MCF 10A (cell line): ENCODE data around the gene EVL. TPM values are rescaled to one million over a fixed set of nuclear protein-coding genes. Genes with fewer than 3 reads are reported as not detected.

Source experiments
- BruUV-seq: library from RNA; stranded (reverse); fragments of 400-500 nt; replicated peaks from 2 replicates; lab custom pipeline; 2021; lab: Mats Ljungman, UMichigan
- CTCF ChIA-PET: fragments of 300-600 bp; sonication (Branson Sonifier 250); formaldehyde crosslinking; extraction: SDS; loops from one replicate; lab custom pipeline; 2021; ENCODE audit warnings: antibody characterized with exemption, inconsistent platforms; lab: Yijun Ruan, JAX
- POLR2A ChIA-PET: fragments of 300-600, 350-650 bp; sonication (Branson Sonifier 250); formaldehyde crosslinking; extraction: SDS; loops from one replicate; lab custom pipeline; 2020; ENCODE audit warnings: antibody characterized with exemption, inconsistent platforms; lab: Yijun Ruan, JAX
- DNase-seq: peaks from one replicate; pipeline ENCODE4 v3.0.0-alpha.2; 2018; ENCODE audit not compliant: unreplicated experiment
- H3K27ac Mint-ChIP-seq: one replicate; pipeline ENCODE4 v1.8.0; 2022; ENCODE audit warnings: mild to moderate bottlenecking, low read depth, mixed read lengths; ENCODE audit not compliant: unreplicated experiment
- H3K27me3 Mint-ChIP-seq: one replicate; pipeline ENCODE4 v1.8.0; 2022; ENCODE audit warnings: mixed read lengths; ENCODE audit not compliant: insufficient read depth, unreplicated experiment
- H3K36me3 Mint-ChIP-seq: one replicate; pipeline ENCODE4 v1.8.0; 2022; ENCODE audit warnings: mild to moderate bottlenecking, moderate library complexity, mixed read lengths; ENCODE audit not compliant: insufficient read depth, unreplicated experiment
- H3K4me1 Mint-ChIP-seq: one replicate; pipeline ENCODE4 v1.8.0; 2022; ENCODE audit warnings: mixed read lengths; ENCODE audit not compliant: insufficient read depth, unreplicated experiment
- H3K4me3 Mint-ChIP-seq: one replicate; pipeline ENCODE4 v1.8.0; 2022; ENCODE audit warnings: mild to moderate bottlenecking, moderate library complexity, mixed read lengths; ENCODE audit not compliant: unreplicated experiment
- H3K9me3 Mint-ChIP-seq: one replicate; pipeline ENCODE4 v1.8.0; 2022; ENCODE audit warnings: mixed read lengths; ENCODE audit not compliant: unreplicated experiment
- CTCF ChIP-seq: fragments of 200-600 bp; IDR thresholded peaks from one replicate; pipeline ENCODE4 v1.8.0; 2022; ENCODE audit warnings: antibody characterized with exemption, mild to moderate bottlenecking; ENCODE audit not compliant: unreplicated experiment
- intact Hi-C: fragments of 100-400 bp; cut with micrococcal nuclease; formaldehyde crosslinking; loops from 2 replicates; pipeline ENCODE4 v1.14.1; 2022
- total RNA-seq: library from RNA; stranded (reverse); gene quantifications from 2 replicates; pipeline ENCODE4 v1.2.3, GENCODE V29; 2022

Gene EVL
- total RNA-seq, 1 experiment from 2014 or later, result 55.4 TPM

GRCh38 chr14:100141098-100141497, 75.9 kb downstream of the EVL start:
- Mint-ChIP-seq H3K4me3 (no peak overlapping the region), H3K4me1 (no peaks in the 10 kb centered on the region), H3K27me3 (no peaks in the 10 kb centered on the region), H3K36me3 (peaks cover 17% of the 10 kb centered on the region), H3K27ac (no peak overlapping the region), H3K9me3 (no peaks in the 10 kb centered on the region)
- no TSS peak for BruUV-seq
- no peak for TF ChIP-seq CTCF
- CTCF ChIA-PET, result interaction anchor here (0.6 kb wide), 2 partner anchors 32 to 595 kb away, joined by 3 to 4 read pairs; no protein-coding TSS in a partner anchor
- POLR2A ChIA-PET, result no interaction called here
- DNase-seq, result no peak
- intact Hi-C loops, result no loop called here

DNA sequence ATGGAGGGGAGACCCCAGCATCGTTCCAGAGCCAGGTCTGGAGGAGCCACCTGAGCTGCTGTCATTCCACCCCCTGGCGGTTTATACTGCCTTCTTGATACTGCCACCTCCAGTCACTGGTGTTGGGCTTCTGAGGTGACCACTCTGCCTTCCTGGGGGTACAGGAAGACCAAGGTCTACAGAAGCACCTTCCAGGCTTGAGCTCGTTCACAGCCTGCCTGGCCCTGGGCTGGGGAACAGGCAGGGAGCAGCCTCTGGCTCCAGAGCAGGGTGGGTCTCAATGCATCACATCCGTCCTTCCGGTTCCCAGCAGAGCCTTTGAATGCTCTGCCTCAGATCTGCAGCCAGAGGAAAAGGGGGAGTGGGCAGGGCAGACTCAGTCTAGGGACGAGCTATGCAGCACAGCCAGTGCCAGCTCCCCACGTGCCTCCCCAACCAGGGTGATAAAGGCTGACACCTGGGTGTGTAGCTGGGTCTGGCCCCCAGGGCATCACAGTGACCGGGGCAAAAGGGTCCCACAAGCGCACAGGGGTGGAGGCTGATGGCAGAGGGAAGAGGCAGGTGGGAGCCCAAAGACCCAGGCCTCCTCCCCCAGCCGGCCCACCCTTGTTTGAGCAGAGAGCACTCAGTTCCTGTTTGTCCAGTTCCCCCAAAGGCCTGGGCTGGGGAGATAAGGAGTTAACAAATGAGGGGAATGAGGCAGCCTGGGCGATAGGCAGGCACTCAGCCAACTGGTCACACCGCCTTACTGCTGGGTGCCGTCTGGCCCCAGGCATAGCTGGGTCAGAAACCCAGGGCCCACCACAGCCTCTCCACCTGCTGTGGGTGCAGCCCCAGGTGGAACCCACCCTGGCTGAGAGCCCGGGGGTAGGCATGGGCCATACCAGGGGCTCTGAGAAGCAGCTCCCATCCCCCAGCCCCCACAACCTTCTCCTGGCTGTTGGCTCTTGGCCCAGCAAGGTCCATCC, 77.1 kb downstream of the EVL start:
- Mint-ChIP-seq H3K4me1 (no peaks in the 10 kb centered on the region), H3K27ac (no peak overlapping the region), H3K36me3 (peaks cover 12% of the 10 kb centered on the region), H3K9me3 (no peaks in the 10 kb centered on the region), H3K4me3 (no peak overlapping the region), H3K27me3 (no peaks in the 10 kb centered on the region)
- CTCF ChIA-PET, result interaction anchor here (0.6 to 0.8 kb wide), 6 partner anchors 8 to 597 kb away, joined by 3 to 4 read pairs (median 3); no protein-coding TSS in a partner anchor
- intact Hi-C loops, result no loop called here
- BruUV-seq, result no TSS peak
- no peak for DNase-seq
- TF ChIP-seq CTCF, result no peak
- POLR2A ChIA-PET, result no interaction called here

DNA sequence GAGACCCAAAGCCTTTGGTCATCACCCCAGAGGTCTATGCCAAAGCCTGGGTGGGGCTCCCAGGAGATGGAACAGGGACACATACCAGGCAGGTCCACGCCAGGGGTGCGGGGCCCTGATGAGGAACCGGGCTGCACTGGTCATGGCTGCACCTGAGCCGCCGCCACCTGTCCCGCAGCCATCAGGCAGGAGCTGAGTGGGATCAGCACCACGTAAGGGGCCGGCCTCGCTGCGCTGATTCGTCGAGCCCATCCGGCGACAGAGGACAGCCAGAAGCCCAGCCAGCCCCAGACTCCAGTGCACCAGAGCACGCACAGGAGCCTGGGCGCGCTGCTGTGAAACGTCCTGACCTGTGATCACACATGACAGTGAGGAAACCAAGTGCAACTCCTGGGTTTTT, 78.3 kb downstream of the EVL start:
- CTCF ChIA-PET, result no interaction called here
- no peak for TF ChIP-seq CTCF
- no TSS peak for BruUV-seq
- no peak overlapping the region for H3K27ac Mint-ChIP-seq
- H3K4me3 Mint-ChIP-seq, result no peak overlapping the region
- no peak for DNase-seq
- POLR2A ChIA-PET, result no interaction called here
- intact Hi-C loops, result no loop called here
- no peaks in the 10 kb centered on the region for H3K27me3 Mint-ChIP-seq
- H3K4me1 Mint-ChIP-seq, result no peaks in the 10 kb centered on the region
- no peaks in the 10 kb centered on the region for H3K9me3 Mint-ChIP-seq
- H3K36me3 Mint-ChIP-seq, result peaks cover 6% of the 10 kb centered on the region

- BruUV-seq, result no TSS peak
- TF ChIP-seq CTCF, result no peak
- no peak for DNase-seq
- Mint-ChIP-seq H3K4me3 (no peak overlapping the region), H3K36me3 (peaks cover 3% of the 10 kb centered on the region), H3K9me3 (no peaks in the 10 kb centered on the region), H3K27ac (no peak overlapping the region), H3K27me3 (no peaks in the 10 kb centered on the region), H3K4me1 (no peaks in the 10 kb centered on the region)
- ChIA-PET CTCF (no interaction called here), POLR2A (no interaction called here)
- intact Hi-C loops, result no loop called here
These were observed 78.7 kb downstream of the EVL start for GRCh38 chr14:100143934-100144333.
